Endothelial cell of umbilical vein (primary cell): ENCODE results near the gene MS4A2. TPM values are rescaled to one million over a fixed set of nuclear protein-coding genes. Genes with fewer than 3 reads are reported as not detected.

Experiments used
- BruUV-seq: library from RNA; stranded (reverse); fragments of 400-500 nt; replicated peaks from 2 replicates; lab custom pipeline; 2021; lab: Mats Ljungman, UMichigan
- CTCF ChIA-PET: fragments of 300-600, 350-600 bp; sonication (Branson Sonifier 250); formaldehyde crosslinking; loops from one replicate; lab custom pipeline; 2021; ENCODE audit warnings: antibody characterized with exemption, inconsistent platforms; lab: Charles Lee
- POLR2A ChIA-PET: fragments of 300-600, 350-600 bp; sonication (Branson Sonifier 250); formaldehyde crosslinking; loops from one replicate; lab custom pipeline; 2021; ENCODE audit warnings: antibody characterized with exemption, inconsistent platforms; lab: Charles Lee
- DNase-seq: peaks from one replicate; pipeline ENCODE4 v3.0.0-alpha.2; 2011; ENCODE audit warnings: low read depth, low spot score
- FAIRE-seq: peaks from 2 replicates; lab custom pipeline; 2011; peaks lifted over from hg19 to GRCh38; lab: Jason Lieb, UNC
- H2AFZ ChIP-seq: 2 replicates; pipeline ENCODE4 v1.6.0; 2012; ENCODE audit warnings: low read depth, low read length, control low read depth, inconsistent platforms
- H3K27ac ChIP-seq: 2 replicates; pipeline ENCODE4 v1.5.1; 2011; ENCODE audit warnings: low read depth, mild to moderate bottlenecking, control low read depth, low read length, moderate library complexity; ENCODE audit not compliant: insufficient read depth
- H3K27me3 ChIP-seq, 2 experiments: 2 replicates each; pipeline versions ENCODE4 v1.6.0 to v1.6.1; 2011; ENCODE audit warnings: low read length in 2 of 2, mixed read lengths in 1 of 2; ENCODE audit not compliant: control insufficient read depth in 2 of 2, insufficient read depth in 2 of 2
- H3K36me3 ChIP-seq, 2 experiments: 2 replicates in 1 of 2; 3 replicates in 1 of 2; pipeline ENCODE4 v1.5.1; 2011; ENCODE audit warnings: low read length in 2 of 2, mild to moderate bottlenecking in 1 of 2, moderate library complexity in 1 of 2; ENCODE audit not compliant: control insufficient read depth in 2 of 2, insufficient read depth in 2 of 2; ENCODE audit errors: extremely low read depth in 1 of 2
- H3K4me1 ChIP-seq: 3 replicates; pipeline ENCODE4 v1.5.1; 2011; ENCODE audit warnings: mild to moderate bottlenecking, low read length; ENCODE audit not compliant: control insufficient read depth, insufficient read depth; ENCODE audit errors: extremely low read depth
- H3K4me2 ChIP-seq: 2 replicates; pipeline ENCODE4 v1.6.1; 2011; ENCODE audit warnings: low read length, control low read depth, mixed read lengths; ENCODE audit not compliant: insufficient read depth
- H3K4me3 ChIP-seq, 3 experiments: fragments of 200-600 bp in 1 of 3; sonication (generic), shearing (Covaris generic) in 1 of 3; replicated peaks in 1 of 3; 2 replicates each; pipeline ENCODE4 v1.5.1; 2011 to 2016; ENCODE audit warnings: control low read depth in 3 of 3, low read length in 3 of 3, mild to moderate bottlenecking in 2 of 3, inconsistent platforms in 1 of 3, low read depth in 1 of 3, moderate library complexity in 1 of 3; ENCODE audit not compliant: insufficient read depth in 1 of 3
- H3K79me2 ChIP-seq: 2 replicates; pipeline ENCODE4 v1.6.0; 2012; ENCODE audit warnings: low read length, inconsistent platforms; ENCODE audit not compliant: control insufficient read depth, insufficient read depth
- H3K9ac ChIP-seq: replicated peaks from 2 replicates; pipeline ENCODE3; 2011; ENCODE audit warnings: low read length, control low read depth; ENCODE audit not compliant: insufficient read depth; ENCODE audit errors: extremely low read depth
- H3K9me1 ChIP-seq: replicated peaks from 3 replicates; pipeline ENCODE4 v1.6.0; 2011; ENCODE audit warnings: mild to moderate bottlenecking, low read length; ENCODE audit not compliant: control insufficient read depth, insufficient read depth; ENCODE audit errors: extremely low read depth
- H3K9me3 ChIP-seq: replicated peaks from 2 replicates; pipeline ENCODE4 v1.5.1; 2012; ENCODE audit warnings: low read length, inconsistent platforms; ENCODE audit not compliant: control insufficient read depth, insufficient read depth
- H4K20me1 ChIP-seq: replicated peaks from 2 replicates; pipeline ENCODE3; 2011; ENCODE audit warnings: mild to moderate bottlenecking, low read length; ENCODE audit not compliant: control insufficient read depth, insufficient read depth; ENCODE audit errors: extremely low read depth
- EZH2 ChIP-seq: IDR thresholded peaks from 2 replicates; pipeline ENCODE4 v1.6.1; 2012; ENCODE audit warnings: borderline replicate concordance, low read depth, mild to moderate bottlenecking, moderate library complexity, low read length, inconsistent platforms; ENCODE audit not compliant: severe bottlenecking
- FOS ChIP-seq: IDR thresholded peaks from 2 replicates; pipeline ENCODE4 v1.6.1; 2011; ENCODE audit warnings: mild to moderate bottlenecking, low read length, moderate library complexity, borderline replicate concordance; ENCODE audit not compliant: insufficient read depth
- GATA2 ChIP-seq: IDR thresholded peaks from 2 replicates; pipeline ENCODE4 v1.7.0; 2011; ENCODE audit warnings: low read depth, mild to moderate bottlenecking, moderate library complexity, mixed read lengths, low read length; ENCODE audit not compliant: insufficient read length, insufficient read depth
- JUN ChIP-seq: IDR thresholded peaks from 2 replicates; pipeline ENCODE4 v1.6.1; 2011; ENCODE audit warnings: borderline replicate concordance, low read depth; ENCODE audit not compliant: insufficient read length, insufficient read depth
- MYC ChIP-seq: IDR thresholded peaks from one replicate; pipeline ENCODE4 v1.6.1; 2011; ENCODE audit warnings: mild to moderate bottlenecking, low read depth, low read length
- POLR2A ChIP-seq: IDR thresholded peaks from 2 replicates; pipeline ENCODE4 v1.6.1; 2012; ENCODE audit warnings: low read depth, mild to moderate bottlenecking, control low read depth, low read length
- POLR2AphosphoS5 ChIP-seq: IDR thresholded peaks from 2 replicates; pipeline ENCODE4 v1.6.1; 2012; ENCODE audit warnings: low read depth, mild to moderate bottlenecking, control low read depth, low read length, moderate library complexity; ENCODE audit not compliant: insufficient read depth
- dilution Hi-C: fragments of 300-500 bp; cut with MboI; formaldehyde crosslinking; loops from one replicate; pipeline ENCODE4 v1.15.0; 2019; ENCODE audit warnings: low sequenced_read_pairs; ENCODE audit not compliant: extremely low pct_ligation_motif_present
- intact Hi-C: fragments of 100-400 bp; cut with micrococcal nuclease; formaldehyde crosslinking; loops from one replicate; pipeline ENCODE4 v1.10.0; 2022
- polyA plus RNA-seq, 4 experiments: library from polyadenylated mRNA; depleted of rRNA in 3 of 4; stranded (reverse) in 3 of 4; unstranded in 1 of 4; fragments of >200 nt; gene quantifications; 2 replicates each; pipeline versions ENCODE4 v1.2.1 to v1.2.3, GENCODE V29; 2011 to 2012; ENCODE audit warnings: missing spikeins in 1 of 4
- total RNA-seq: library from RNA; stranded (reverse); gene quantifications from 2 replicates; pipeline ENCODE4 v1.2.3, GENCODE V29; 2021
- TF ChIP-seq, protein P1 (sequence below): IDR thresholded peaks from 2 replicates; pipeline ENCODE4 v1.6.1; 2011; ENCODE audit not compliant: insufficient read depth, insufficient read length
- TF ChIP-seq, protein P2 (sequence below), 2 donors: IDR thresholded peaks; 1 replicate in 1 of 2; 2 replicates in 1 of 2; pipeline ENCODE4 v1.5.1; 2011; ENCODE audit warnings: low read length in 2 of 2, mild to moderate bottlenecking in 2 of 2, moderate library complexity in 2 of 2, control low read depth in 1 of 2, inconsistent platforms in 1 of 2, low read depth in 1 of 2; ENCODE audit not compliant: insufficient read depth in 1 of 2; ENCODE audit errors: extremely low read depth in 1 of 2

Gene MS4A2
- total and polyA plus RNA-seq, 2 donors (not counting 3 experiments of a cell fraction or from before 2014, with no cell fraction given), result not detected

DNA sequence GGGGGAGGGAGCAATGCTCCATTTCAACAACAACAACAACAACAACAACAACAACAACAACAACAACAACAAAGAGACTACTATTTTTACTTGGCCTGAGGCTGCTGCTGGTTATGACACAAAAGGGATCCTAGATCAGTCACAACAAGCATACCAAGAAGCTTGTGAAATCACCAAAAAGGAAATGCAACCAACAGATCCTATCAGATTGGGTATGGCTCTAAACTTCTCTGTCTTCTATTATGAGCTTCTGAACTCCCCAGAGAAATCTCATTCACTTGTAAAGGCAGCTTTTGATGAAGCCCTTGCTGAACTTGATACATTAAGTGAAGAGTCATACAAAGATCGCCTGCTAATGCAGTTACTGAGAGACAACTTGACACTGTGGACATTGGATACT, 10.5 kb upstream of the MS4A2 start:
- no TSS peak for BruUV-seq
- intact Hi-C loops, result no loop called here
- dilution Hi-C loops, result no loop called here
- H3K4me2 ChIP-seq, result no peak overlapping the region
- H3K27me3 ChIP-seq, result peaks cover 0 to 2% of the 10 kb centered on the region in 2 experiments
- H3K4me1 ChIP-seq, result peaks cover 2% of the 10 kb centered on the region
- no peaks in the 10 kb centered on the region for H3K36me3 ChIP-seq
- no peaks in the 10 kb centered on the region for H3K9me3 ChIP-seq
- no peak overlapping the region for H2AFZ ChIP-seq
- POLR2A ChIA-PET, result no interaction called here
- CTCF ChIA-PET, result interaction anchor here (1.0 kb wide), 1 partner anchor 10 kb away, joined by 3 read pairs; the partner anchor contains the start of gene MS4A2
- TF ChIP-seq GATA2, result no peak
- no peak for TF ChIP-seq FOS
- TF ChIP-seq JUN, result no peak
- TF ChIP-seq POLR2A, result no peak
- no peak for TF ChIP-seq POLR2AphosphoS5
- TF ChIP-seq EZH2, result no peak
- TF ChIP-seq, protein P1, sequence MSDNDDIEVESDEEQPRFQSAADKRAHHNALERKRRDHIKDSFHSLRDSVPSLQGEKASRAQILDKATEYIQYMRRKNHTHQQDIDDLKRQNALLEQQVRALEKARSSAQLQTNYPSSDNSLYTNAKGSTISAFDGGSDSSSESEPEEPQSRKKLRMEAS, result no peak
- TF ChIP-seq, protein P2, sequence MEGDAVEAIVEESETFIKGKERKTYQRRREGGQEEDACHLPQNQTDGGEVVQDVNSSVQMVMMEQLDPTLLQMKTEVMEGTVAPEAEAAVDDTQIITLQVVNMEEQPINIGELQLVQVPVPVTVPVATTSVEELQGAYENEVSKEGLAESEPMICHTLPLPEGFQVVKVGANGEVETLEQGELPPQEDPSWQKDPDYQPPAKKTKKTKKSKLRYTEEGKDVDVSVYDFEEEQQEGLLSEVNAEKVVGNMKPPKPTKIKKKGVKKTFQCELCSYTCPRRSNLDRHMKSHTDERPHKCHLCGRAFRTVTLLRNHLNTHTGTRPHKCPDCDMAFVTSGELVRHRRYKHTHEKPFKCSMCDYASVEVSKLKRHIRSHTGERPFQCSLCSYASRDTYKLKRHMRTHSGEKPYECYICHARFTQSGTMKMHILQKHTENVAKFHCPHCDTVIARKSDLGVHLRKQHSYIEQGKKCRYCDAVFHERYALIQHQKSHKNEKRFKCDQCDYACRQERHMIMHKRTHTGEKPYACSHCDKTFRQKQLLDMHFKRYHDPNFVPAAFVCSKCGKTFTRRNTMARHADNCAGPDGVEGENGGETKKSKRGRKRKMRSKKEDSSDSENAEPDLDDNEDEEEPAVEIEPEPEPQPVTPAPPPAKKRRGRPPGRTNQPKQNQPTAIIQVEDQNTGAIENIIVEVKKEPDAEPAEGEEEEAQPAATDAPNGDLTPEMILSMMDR (IDR thresholded peaks at IDR 0.05; ENCODE audit: extremely low read depth in 1 of 2, insufficient read depth in 1 of 2, low read depth in 1 of 2, low read length in 2 of 2), result no peak
- TF ChIP-seq MYC, result no peak
- no peak for DNase-seq
- no peak for FAIRE-seq
- no peak overlapping the region for H3K4me3 ChIP-seq
- no peaks in the 10 kb centered on the region for H3K79me2 ChIP-seq
- no peaks in the 10 kb centered on the region for H4K20me1 ChIP-seq
- H3K9ac ChIP-seq, result no peak overlapping the region
- H3K9me1 ChIP-seq, result no peaks in the 10 kb centered on the region
- no peak overlapping the region for H3K27ac ChIP-seq
